H1 (cell line): ENCODE results near the gene TCF4.

Source experiments
- EP300 ChIP-seq, 2 experiments: IDR thresholded peaks; 1 replicate in 1 of 2; 2 replicates in 1 of 2; pipeline ENCODE4 v1.6.1; 2011 to 2012; ENCODE audit warnings: low read depth in 2 of 2, low read length in 2 of 2, mild to moderate bottlenecking in 2 of 2, borderline replicate concordance in 1 of 2, inconsistent platforms in 1 of 2, moderate library complexity in 1 of 2
- GTF2F1 ChIP-seq: IDR thresholded peaks from 2 replicates; pipeline ENCODE4 v1.6.1; 2012; ENCODE audit warnings: low read depth, low read length, improper control_type of control experiment, borderline replicate concordance
- POLR2A ChIP-seq, 2 experiments: IDR thresholded peaks; 1 replicate in 1 of 2; 2 replicates in 1 of 2; pipeline ENCODE4 v1.6.1; 2011; ENCODE audit warnings: low read depth in 2 of 2, low read length in 2 of 2, mild to moderate bottlenecking in 2 of 2; ENCODE audit errors: control extremely low read depth in 1 of 2
- RFX5 ChIP-seq: IDR thresholded peaks from 2 replicates; pipeline ENCODE4 v1.6.1; 2011; ENCODE audit warnings: low read depth, low read length, improper control_type of control experiment, borderline replicate concordance
- SIX5 ChIP-seq: IDR thresholded peaks from 2 replicates; pipeline ENCODE4 v1.6.1; 2011; ENCODE audit warnings: mild to moderate bottlenecking, low read depth, low read length
- ZNF274 ChIP-seq: IDR thresholded peaks from 2 replicates; pipeline ENCODE4 v1.7.0; 2012; ENCODE audit warnings: low read length, borderline replicate concordance; ENCODE audit errors: extremely low read depth
- TF ChIP-seq, protein P1 (sequence below), 3 experiments: IDR thresholded peaks; 1 replicate in 2 of 3; 2 replicates in 1 of 3; pipeline versions ENCODE4 v1.5.1 to v1.6.1; 2011; ENCODE audit warnings: low read length in 3 of 3, mild to moderate bottlenecking in 3 of 3, inconsistent platforms in 2 of 3, low read depth in 1 of 3, moderate library complexity in 1 of 3; ENCODE audit not compliant: insufficient read depth in 1 of 3; ENCODE audit errors: control extremely low read depth in 1 of 3
- TF ChIP-seq, protein P2 (sequence below): IDR thresholded peaks from 2 replicates; pipeline ENCODE4 v1.6.1; 2012; ENCODE audit warnings: inconsistent platforms

DNA sequence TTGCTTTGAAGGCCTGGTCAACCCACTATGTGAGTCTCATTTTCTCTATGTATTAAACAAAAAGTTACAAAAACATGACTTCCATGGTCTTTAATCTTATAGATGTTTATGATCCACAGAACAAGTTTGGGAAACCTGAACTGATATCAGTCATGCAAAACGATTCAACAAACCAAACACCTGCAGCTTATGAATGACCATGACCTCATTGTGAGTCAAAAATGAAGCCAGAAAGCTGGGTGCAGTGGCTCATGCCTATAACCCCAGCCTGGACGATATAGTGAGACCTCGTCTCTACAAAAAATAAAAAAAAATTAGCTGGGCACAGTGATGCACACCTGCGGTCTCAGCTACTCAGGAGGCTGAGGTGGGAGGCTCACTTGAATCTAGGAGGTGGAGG lies 358.3 kb downstream of the TCF4 start:
- TF ChIP-seq SIX5 (no peak), ZNF274 (no peak), RFX5 (no peak), EP300 (IDR thresholded peaks at IDR 0.05; ENCODE audit: borderline replicate concordance in 1 of 2, low read depth in 2 of 2, low read length in 2 of 2) (no peak), GTF2F1 (no peak), POLR2A (IDR thresholded peaks at IDR 0.05; ENCODE audit: control extremely low read depth in 1 of 2, low read depth in 2 of 2, low read length in 2 of 2) (no peak)
- TF ChIP-seq, protein P1, sequence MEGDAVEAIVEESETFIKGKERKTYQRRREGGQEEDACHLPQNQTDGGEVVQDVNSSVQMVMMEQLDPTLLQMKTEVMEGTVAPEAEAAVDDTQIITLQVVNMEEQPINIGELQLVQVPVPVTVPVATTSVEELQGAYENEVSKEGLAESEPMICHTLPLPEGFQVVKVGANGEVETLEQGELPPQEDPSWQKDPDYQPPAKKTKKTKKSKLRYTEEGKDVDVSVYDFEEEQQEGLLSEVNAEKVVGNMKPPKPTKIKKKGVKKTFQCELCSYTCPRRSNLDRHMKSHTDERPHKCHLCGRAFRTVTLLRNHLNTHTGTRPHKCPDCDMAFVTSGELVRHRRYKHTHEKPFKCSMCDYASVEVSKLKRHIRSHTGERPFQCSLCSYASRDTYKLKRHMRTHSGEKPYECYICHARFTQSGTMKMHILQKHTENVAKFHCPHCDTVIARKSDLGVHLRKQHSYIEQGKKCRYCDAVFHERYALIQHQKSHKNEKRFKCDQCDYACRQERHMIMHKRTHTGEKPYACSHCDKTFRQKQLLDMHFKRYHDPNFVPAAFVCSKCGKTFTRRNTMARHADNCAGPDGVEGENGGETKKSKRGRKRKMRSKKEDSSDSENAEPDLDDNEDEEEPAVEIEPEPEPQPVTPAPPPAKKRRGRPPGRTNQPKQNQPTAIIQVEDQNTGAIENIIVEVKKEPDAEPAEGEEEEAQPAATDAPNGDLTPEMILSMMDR (IDR thresholded peaks at IDR 0.05; ENCODE audit: control extremely low read depth in 1 of 3, insufficient read depth in 1 of 3, low read depth in 1 of 3, low read length in 3 of 3) = no peak
- TF ChIP-seq, protein P2, sequence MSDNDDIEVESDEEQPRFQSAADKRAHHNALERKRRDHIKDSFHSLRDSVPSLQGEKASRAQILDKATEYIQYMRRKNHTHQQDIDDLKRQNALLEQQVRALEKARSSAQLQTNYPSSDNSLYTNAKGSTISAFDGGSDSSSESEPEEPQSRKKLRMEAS = no peak
